Measurements from ENCODE around the gene LSS.

The LSS gene

DNA sequence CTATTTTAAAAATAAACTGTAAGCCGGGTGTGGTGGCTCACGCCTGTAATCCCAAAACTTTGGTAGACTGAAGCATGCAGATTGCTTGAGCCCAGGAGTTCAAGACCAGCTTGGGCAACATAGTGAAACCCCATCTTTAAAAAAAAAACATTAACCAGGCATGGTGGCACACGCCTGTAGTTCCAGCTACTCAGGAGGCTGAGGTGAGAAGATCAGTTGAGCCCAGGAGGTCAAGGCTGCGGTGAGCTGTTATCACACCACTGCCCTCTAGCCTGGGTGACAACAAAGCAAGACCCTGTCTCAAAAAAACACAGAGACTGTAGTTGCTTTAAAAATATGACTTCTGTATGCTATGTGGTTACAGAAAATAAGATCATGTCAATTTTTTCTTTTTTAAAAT, 24.3 kb upstream of the LSS start:
- TF ChIP-seq YY1 (IDR thresholded peaks at IDR 0.05; ENCODE audit: low read depth) (no peak), TAF1 (IDR thresholded peaks at IDR 0.05; ENCODE audit: low read depth) (no peak), REST (IDR thresholded peaks at IDR 0.05; ENCODE audit: low read depth) (no peak), USF1 (IDR thresholded peaks at IDR 0.05) (no peak), TEAD4 (IDR thresholded peaks at IDR 0.05) (no peak), EGR1 (IDR thresholded peaks at IDR 0.05) (no peak), ZBTB7A (IDR thresholded peaks at IDR 0.05; ENCODE audit: low read depth) (no peak), CEBPB (IDR thresholded peaks at IDR 0.05) (no peak)

DNA sequence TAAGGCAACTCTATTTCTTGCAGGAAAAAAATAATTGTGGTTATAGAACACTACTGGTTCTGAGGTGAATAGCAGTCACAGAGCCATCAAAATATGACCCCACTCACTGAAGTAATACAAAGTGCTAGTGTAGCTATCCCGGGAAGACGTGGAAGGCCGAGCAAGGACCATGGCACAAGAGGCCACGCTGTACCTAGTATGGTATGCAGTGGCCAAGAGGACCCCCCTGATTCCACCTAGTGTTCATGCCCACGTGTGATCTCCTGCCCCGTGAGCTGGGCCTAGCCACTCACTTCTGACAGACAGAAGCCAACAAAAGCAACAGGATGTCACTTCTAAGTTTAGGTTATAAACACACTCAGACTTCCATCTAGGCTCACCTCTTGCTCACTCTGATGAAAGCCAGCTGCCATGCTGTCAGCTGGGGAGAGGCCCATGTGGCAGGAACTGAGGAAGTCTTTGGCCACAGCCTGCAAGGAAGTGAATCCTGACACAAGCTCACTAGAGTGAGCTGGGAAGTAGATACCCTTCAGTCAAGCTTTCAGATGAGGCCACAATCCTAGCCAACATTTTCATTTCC, 21.7 kb upstream of the LSS start:
- TF ChIP-seq YY1 (IDR thresholded peaks at IDR 0.05; ENCODE audit: low read depth) (no peak), EGR1 (IDR thresholded peaks at IDR 0.05) (no peak), MAX (IDR thresholded peaks at IDR 0.05) (no peak), REST (IDR thresholded peaks at IDR 0.05; ENCODE audit: low read depth) (no peak), RAD21 (IDR thresholded peaks at IDR 0.05; ENCODE audit: low read depth) (no peak)

DNA sequence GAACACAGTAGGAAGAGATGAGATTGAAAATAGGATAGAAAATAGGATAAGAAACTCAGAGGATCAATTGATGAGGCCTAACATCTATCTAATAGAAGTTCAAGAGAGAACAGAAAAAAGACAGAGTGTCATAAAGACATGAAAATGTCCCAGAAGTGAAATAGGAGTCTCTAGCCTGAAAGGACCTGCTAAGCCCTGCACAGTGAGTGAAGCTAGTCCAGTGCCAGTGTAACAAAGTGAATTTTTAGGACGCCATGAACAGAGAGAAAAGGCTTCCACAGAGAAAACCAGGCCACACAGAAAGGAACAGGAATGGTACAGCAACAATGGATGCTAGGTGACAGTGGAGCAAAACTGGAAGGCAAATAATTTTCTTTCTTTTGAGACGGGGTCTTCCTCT, 20.3 kb upstream of the LSS start:
- no peak for TF ChIP-seq TAF1 (IDR thresholded peaks at IDR 0.05; ENCODE audit: low read depth)
- TF ChIP-seq YY1 (IDR thresholded peaks at IDR 0.05; ENCODE audit: low read depth): no peak
- no peak for TF ChIP-seq TEAD4 (IDR thresholded peaks at IDR 0.05)
- TF ChIP-seq FOXM1 (IDR thresholded peaks at IDR 0.05; ENCODE audit: borderline replicate concordance, low read depth): no peak
- no peak for TF ChIP-seq MAX (IDR thresholded peaks at IDR 0.05)
- TF ChIP-seq REST (IDR thresholded peaks at IDR 0.05; ENCODE audit: low read depth): no peak
- no peak for TF ChIP-seq CREB1 (IDR thresholded peaks at IDR 0.05; ENCODE audit: low read depth)
- TF ChIP-seq EGR1 (IDR thresholded peaks at IDR 0.05): no peak
- no peak for TF ChIP-seq CEBPB (IDR thresholded peaks at IDR 0.05)
- TF ChIP-seq ZBTB7A (IDR thresholded peaks at IDR 0.05; ENCODE audit: low read depth): no peak
- TF ChIP-seq RAD21 (IDR thresholded peaks at IDR 0.05; ENCODE audit: low read depth): no peak
- no peak for TF ChIP-seq TCF12 (IDR thresholded peaks at IDR 0.05; ENCODE audit: low read depth)
- no peak for TF ChIP-seq USF1 (IDR thresholded peaks at IDR 0.05)
- TF ChIP-seq EP300 (IDR thresholded peaks at IDR 0.05; ENCODE audit: borderline replicate concordance): no peak
- TF ChIP-seq NFIC (IDR thresholded peaks at IDR 0.05): no peak

DNA sequence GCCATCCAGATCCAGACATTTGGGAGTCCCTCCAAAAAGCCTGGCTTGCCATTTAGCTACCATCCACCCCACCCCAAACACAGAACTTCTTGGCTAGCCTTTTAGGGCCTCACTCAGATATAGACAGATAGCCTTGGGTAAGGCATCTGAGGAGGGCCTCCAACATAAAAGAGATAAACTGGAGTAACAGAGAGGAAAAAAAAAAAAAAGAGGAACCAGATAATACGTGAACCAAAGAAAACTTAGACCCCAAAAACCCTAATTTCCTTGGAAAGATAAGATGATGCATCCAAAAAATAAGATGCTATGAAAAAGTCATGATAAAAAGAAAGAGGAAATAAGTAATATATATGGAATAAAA, 19.8 kb upstream of the LSS start:
- TF ChIP-seq TAF1 (IDR thresholded peaks at IDR 0.05; ENCODE audit: low read depth) (no peak), NFIC (IDR thresholded peaks at IDR 0.05) (no peak), RAD21 (IDR thresholded peaks at IDR 0.05; ENCODE audit: low read depth) (no peak), YY1 (IDR thresholded peaks at IDR 0.05; ENCODE audit: low read depth) (no peak), USF1 (IDR thresholded peaks at IDR 0.05) (no peak), MAX (IDR thresholded peaks at IDR 0.05) (no peak), EP300 (IDR thresholded peaks at IDR 0.05; ENCODE audit: borderline replicate concordance) (no peak), TCF12 (IDR thresholded peaks at IDR 0.05; ENCODE audit: low read depth) (no peak), TEAD4 (IDR thresholded peaks at IDR 0.05) (no peak), CEBPB (IDR thresholded peaks at IDR 0.05) (no peak), CREB1 (IDR thresholded peaks at IDR 0.05; ENCODE audit: low read depth) (no peak), REST (IDR thresholded peaks at IDR 0.05; ENCODE audit: low read depth) (no peak), EGR1 (IDR thresholded peaks at IDR 0.05) (no peak), ZBTB7A (IDR thresholded peaks at IDR 0.05; ENCODE audit: low read depth) (no peak), FOXM1 (IDR thresholded peaks at IDR 0.05; ENCODE audit: borderline replicate concordance, low read depth) (no peak)
